HCT116 (cell line): Measurements from ENCODE around the gene FAM110D. TPM values are rescaled to one million over a fixed set of nuclear protein-coding genes. Genes with fewer than 3 reads are reported as not detected.
A peak's percentile ranks its signal among the peaks of the same experiment; 100 is the strongest.

Experiments
- ATAC-seq: fragments of 200-7000 bp; cut with Tn5 transposase; 2 replicates; pipeline ENCODE4 v1.9.1; 2020; ENCODE audit warnings: mild to moderate bottlenecking, moderate library complexity
- BruUV-seq: library from RNA; stranded (reverse); fragments of 400-500 nt; replicated peaks from 2 replicates; lab custom pipeline; 2021; lab: Mats Ljungman, UMichigan
- CTCF ChIA-PET: fragments of 300-600 bp; sonication (Branson Sonifier 250); formaldehyde crosslinking; loops from one replicate; lab custom pipeline; 2021; ENCODE audit warnings: antibody characterized with exemption; lab: Charles Lee
- POLR2A ChIA-PET: fragments of 300-600, 350-600 bp; sonication (Branson Sonifier 250); formaldehyde crosslinking; loops from one replicate; lab custom pipeline; 2021; ENCODE audit warnings: antibody characterized with exemption; lab: Charles Lee
- RAD21 ChIA-PET, 2 experiments: fragments of 300-600 bp; sonication (Branson Sonifier 250); formaldehyde crosslinking; loops; one replicate each; lab custom pipeline; 2023; ENCODE audit warnings: low total read pairs in 2 of 2; ENCODE audit not compliant: uncharacterized antibody in 2 of 2, unreplicated experiment in 2 of 2, low non-redundant PET in 1 of 2; lab: Charles Lee
- DNase-seq: peaks from one replicate; pipeline ENCODE4 v3.0.0-alpha.2; 2010; ENCODE audit warnings: low read depth, low spot score
- H2AFZ ChIP-seq: fragments of 200-600 bp; shearing (Covaris generic), sonication (generic); 2 replicates; pipeline ENCODE4 v1.6.1; 2017; ENCODE audit warnings: low read depth, mixed run types, mixed read lengths, antibody characterized with exemption, low read length; ENCODE audit not compliant: poor library complexity, severe bottlenecking
- H3K27ac ChIP-seq: 2 replicates; pipeline ENCODE4 v1.5.1; 2012; ENCODE audit warnings: low read depth, low read length
- H3K27me3 ChIP-seq: fragments of 200-600 bp; sonication (generic); 2 replicates; pipeline ENCODE4 v1.6.1; 2016; ENCODE audit warnings: mixed run types, low read length, mixed read lengths; ENCODE audit not compliant: insufficient read depth
- H3K36me3 ChIP-seq, 2 experiments: fragments of 200-500 bp in 1 of 2; fragments of 200-600 bp in 1 of 2; sonication (Bioruptor generic) in 1 of 2; sonication (generic) in 1 of 2; 2 replicates each; pipeline versions ENCODE4 v1.5.1 to v1.6.1; 2014 to 2016; ENCODE audit warnings: low read length in 2 of 2, inconsistent platforms in 1 of 2, mixed read lengths in 1 of 2, mixed run types in 1 of 2; ENCODE audit not compliant: insufficient read depth in 2 of 2, control insufficient read depth in 1 of 2
- H3K4me1 ChIP-seq, 2 experiments: fragments of 200-600 bp in 1 of 2; sonication (generic) in 1 of 2; 2 replicates each; pipeline versions ENCODE4 v1.5.1 to v1.6.1; 2012 to 2017; ENCODE audit warnings: low read length in 2 of 2, inconsistent platforms in 1 of 2, mild to moderate bottlenecking in 1 of 2, mixed read lengths in 1 of 2, mixed run types in 1 of 2, moderate library complexity in 1 of 2; ENCODE audit not compliant: insufficient read depth in 2 of 2, control insufficient read depth in 1 of 2
- H3K4me2 ChIP-seq: fragments of 200-600 bp; sonication (generic); 2 replicates; pipeline ENCODE4 v1.6.1; 2017; ENCODE audit warnings: mixed run types, low read length, mixed read lengths
- H3K4me3 ChIP-seq, 2 experiments: fragments of 200-600 bp in 1 of 2; sonication (generic) in 1 of 2; replicated peaks in 1 of 2; 2 replicates each; pipeline ENCODE4 v1.5.1; 2011 to 2016; ENCODE audit warnings: low read length in 2 of 2, control low read depth in 1 of 2, low read depth in 1 of 2, mild to moderate bottlenecking in 1 of 2, mixed read lengths in 1 of 2, mixed run types in 1 of 2
- H3K79me2 ChIP-seq: fragments of 200-600 bp; sonication (generic); 2 replicates; pipeline ENCODE4 v1.6.1; 2017; ENCODE audit warnings: mild to moderate bottlenecking, mixed run types, low read length, moderate library complexity, mixed read lengths; ENCODE audit not compliant: insufficient read depth
- H3K9ac ChIP-seq: fragments of 200-600 bp; sonication (generic); 2 replicates; pipeline ENCODE4 v1.6.1; 2016; ENCODE audit warnings: low read length, mixed read lengths
- H3K9me2 ChIP-seq: fragments of 200-600 bp; sonication (generic), shearing (Covaris generic); 2 replicates; pipeline ENCODE4 v1.6.1; 2017; ENCODE audit warnings: mixed run types, mild to moderate bottlenecking, moderate library complexity; ENCODE audit not compliant: insufficient read depth
- H3K9me3 ChIP-seq, 2 experiments: fragments of 200-500 bp in 1 of 2; fragments of 200-600 bp in 1 of 2; sonication (Bioruptor generic) in 1 of 2; sonication (generic) in 1 of 2; 2 replicates each; pipeline ENCODE4 v1.6.1; 2014 to 2017; ENCODE audit warnings: low read length in 2 of 2, mixed read lengths in 2 of 2, inconsistent platforms in 1 of 2, low read depth in 1 of 2, mild to moderate bottlenecking in 1 of 2, mixed run types in 1 of 2, moderate library complexity in 1 of 2; ENCODE audit not compliant: control insufficient read depth in 1 of 2, insufficient read depth in 1 of 2
- H4K20me1 ChIP-seq: fragments of 200-600 bp; sonication (generic), shearing (Covaris generic); 2 replicates; pipeline ENCODE4 v1.6.1; 2017; ENCODE audit warnings: mixed run types, mild to moderate bottlenecking, moderate library complexity; ENCODE audit not compliant: insufficient read depth
- CBX3 ChIP-seq: IDR thresholded peaks from 2 replicates; pipeline ENCODE4 v1.6.1; 2012; ENCODE audit warnings: low read depth
- RAD21 ChIP-seq: IDR thresholded peaks from 2 replicates; pipeline ENCODE4 v1.6.1; 2012; ENCODE audit warnings: low read depth, mild to moderate bottlenecking
- intact Hi-C: fragments of 100-400 bp; cut with micrococcal nuclease; formaldehyde crosslinking; loops from 2 replicates; pipeline ENCODE4 v1.10.0; 2022
- total RNA-seq: library from RNA; stranded (reverse); gene quantifications from one replicate; pipeline ENCODE4 v1.2.1, GENCODE V29; 2021; ENCODE audit not compliant: unreplicated experiment
- TF ChIP-seq, protein P1 (sequence below): IDR thresholded peaks from 2 replicates; pipeline ENCODE4 v1.6.1; 2012; ENCODE audit warnings: low read depth

The FAM110D gene
- total RNA-seq, 1 experiment from 2014 or later, result 0.34 TPM

DNA sequence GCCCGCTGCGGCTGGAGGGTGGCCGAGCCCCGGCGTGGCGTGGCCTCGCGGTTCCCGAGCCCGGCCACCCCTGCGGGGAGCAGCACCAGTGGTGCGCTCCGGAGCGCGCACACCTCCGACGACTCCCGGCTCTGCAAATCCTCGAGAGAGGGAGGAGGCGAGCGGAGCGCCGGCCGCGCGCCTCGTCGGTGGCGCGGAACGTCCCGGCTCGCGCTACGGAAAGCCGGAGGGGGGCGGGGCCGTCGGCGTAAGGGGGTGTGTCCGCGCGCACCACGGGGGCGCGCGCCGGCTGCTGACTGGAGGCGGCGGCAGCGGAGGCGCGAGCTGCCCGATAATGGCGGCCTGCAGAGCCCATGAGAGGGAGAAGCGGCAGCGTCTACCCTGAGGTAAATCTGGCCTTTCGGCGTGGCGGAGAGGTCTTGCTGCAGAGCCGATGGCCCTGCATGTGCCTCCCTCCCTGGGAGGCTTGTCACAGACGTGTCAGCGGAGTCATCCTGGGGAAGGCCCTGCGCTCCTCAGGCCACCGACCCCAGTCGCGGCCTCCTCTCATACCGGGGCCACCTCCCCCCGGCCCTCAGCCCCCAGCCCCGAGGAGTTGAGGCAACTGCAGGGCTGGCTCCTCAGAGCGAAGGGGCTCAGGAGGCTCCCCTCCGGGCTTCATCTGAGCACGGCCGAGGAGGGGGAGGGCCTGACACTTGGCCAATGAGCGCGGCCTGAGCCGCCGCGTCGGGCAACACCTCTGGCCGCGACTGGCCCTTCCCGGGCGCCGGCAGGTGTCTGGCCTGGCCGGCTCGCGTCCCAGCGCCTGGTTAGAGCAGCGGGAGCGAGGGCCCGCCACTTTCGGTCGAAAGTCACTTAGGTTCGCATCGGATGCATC is 47.1 kb upstream of the FAM110D start, which contains the start of gene PDIK1L (continued):
- TF ChIP-seq, protein P1, sequence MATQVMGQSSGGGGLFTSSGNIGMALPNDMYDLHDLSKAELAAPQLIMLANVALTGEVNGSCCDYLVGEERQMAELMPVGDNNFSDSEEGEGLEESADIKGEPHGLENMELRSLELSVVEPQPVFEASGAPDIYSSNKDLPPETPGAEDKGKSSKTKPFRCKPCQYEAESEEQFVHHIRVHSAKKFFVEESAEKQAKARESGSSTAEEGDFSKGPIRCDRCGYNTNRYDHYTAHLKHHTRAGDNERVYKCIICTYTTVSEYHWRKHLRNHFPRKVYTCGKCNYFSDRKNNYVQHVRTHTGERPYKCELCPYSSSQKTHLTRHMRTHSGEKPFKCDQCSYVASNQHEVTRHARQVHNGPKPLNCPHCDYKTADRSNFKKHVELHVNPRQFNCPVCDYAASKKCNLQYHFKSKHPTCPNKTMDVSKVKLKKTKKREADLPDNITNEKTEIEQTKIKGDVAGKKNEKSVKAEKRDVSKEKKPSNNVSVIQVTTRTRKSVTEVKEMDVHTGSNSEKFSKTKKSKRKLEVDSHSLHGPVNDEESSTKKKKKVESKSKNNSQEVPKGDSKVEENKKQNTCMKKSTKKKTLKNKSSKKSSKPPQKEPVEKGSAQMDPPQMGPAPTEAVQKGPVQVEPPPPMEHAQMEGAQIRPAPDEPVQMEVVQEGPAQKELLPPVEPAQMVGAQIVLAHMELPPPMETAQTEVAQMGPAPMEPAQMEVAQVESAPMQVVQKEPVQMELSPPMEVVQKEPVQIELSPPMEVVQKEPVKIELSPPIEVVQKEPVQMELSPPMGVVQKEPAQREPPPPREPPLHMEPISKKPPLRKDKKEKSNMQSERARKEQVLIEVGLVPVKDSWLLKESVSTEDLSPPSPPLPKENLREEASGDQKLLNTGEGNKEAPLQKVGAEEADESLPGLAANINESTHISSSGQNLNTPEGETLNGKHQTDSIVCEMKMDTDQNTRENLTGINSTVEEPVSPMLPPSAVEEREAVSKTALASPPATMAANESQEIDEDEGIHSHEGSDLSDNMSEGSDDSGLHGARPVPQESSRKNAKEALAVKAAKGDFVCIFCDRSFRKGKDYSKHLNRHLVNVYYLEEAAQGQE, result no peak

DNA sequence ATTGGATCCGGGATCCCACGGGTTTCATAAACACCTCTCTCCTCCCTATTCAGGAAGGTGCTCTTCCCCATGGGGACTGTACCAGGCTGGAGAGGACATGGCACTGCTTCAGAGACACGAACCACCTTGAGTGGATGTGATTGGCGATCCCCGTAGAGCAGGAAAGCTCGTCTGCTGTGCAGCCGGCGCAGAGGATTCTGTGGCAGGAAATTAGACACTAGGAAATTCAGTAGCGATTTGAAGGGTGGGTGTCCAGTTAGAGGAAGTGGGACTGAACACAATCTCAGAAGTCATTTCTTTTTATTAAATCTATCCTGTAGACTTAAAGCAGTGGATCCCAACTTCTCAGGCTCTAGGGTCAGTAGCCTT is 46.5 kb upstream of the FAM110D start:
- no TSS peak for BruUV-seq

More for the DNA sequence above, 46.5 kb upstream of the FAM110D start:
- no peaks in the 10 kb centered on the region for H3K27me3 ChIP-seq
- 0 out of 2 replicates have a peak, but pooled peaks have one; percentile 21 for TF ChIP-seq CBX3
- no peak for TF ChIP-seq RAD21
- TF ChIP-seq, protein P1, result no peak
- H3K4me2 ChIP-seq, result peak overlapping the region; percentile 98
- H3K9me2 ChIP-seq, result no peaks in the 10 kb centered on the region
- H3K36me3 ChIP-seq, result peaks cover 3 to 9% of the 10 kb centered on the region in 2 experiments; a peak in 1 of 4 replicates
- intact Hi-C loops, result no loop called here
- H3K4me1 ChIP-seq, result peaks cover 14 to 21% of the 10 kb centered on the region in 2 experiments
- no peaks in the 10 kb centered on the region for H4K20me1 ChIP-seq
- peaks cover 13% of the 10 kb centered on the region for H3K79me2 ChIP-seq
- H3K4me3 ChIP-seq, result peak overlapping the region; percentile 94 to 98
- peak overlapping the region; percentile 89 for H3K27ac ChIP-seq
- RAD21 ChIA-PET, result no interaction called here
- DNase-seq (no peak), ATAC-seq (peak; percentile 6)
- H3K9ac ChIP-seq, result peak overlapping the region; percentile 97
- CTCF ChIA-PET, result interaction anchor here (1.1 kb wide), 1 partner anchor 33 kb away, joined by 4 read pairs; no protein-coding TSS in a partner anchor
- no peaks in the 10 kb centered on the region for H3K9me3 ChIP-seq
- H2AFZ ChIP-seq, result no peak overlapping the region
- POLR2A ChIA-PET, result interaction anchor here (1.5 kb wide), 1 partner anchor 11 kb away, joined by 4 read pairs; no protein-coding TSS in a partner anchor
